Glutamatergic neuron (in vitro differentiated cells): ENCODE data around the gene CALML4. TPM values are rescaled to one million over a fixed set of nuclear protein-coding genes. Genes with fewer than 3 reads are reported as not detected.

Experiments
- DNase-seq: peaks from one replicate; pipeline ENCODE4 v3.0.0; 2022
- H3K27ac Mint-ChIP-seq: one replicate; pipeline ENCODE4 v1.8.0; 2020; ENCODE audit warnings: mild to moderate bottlenecking, mixed read lengths, inconsistent platforms; ENCODE audit not compliant: unreplicated experiment
- H3K27me3 Mint-ChIP-seq: one replicate; pipeline ENCODE4 v1.8.0; 2020; ENCODE audit warnings: mild to moderate bottlenecking, moderate library complexity, mixed read lengths, inconsistent platforms; ENCODE audit not compliant: unreplicated experiment
- H3K36me3 Mint-ChIP-seq: one replicate; pipeline ENCODE4 v1.8.0; 2020; ENCODE audit warnings: mild to moderate bottlenecking, mixed read lengths, inconsistent platforms; ENCODE audit not compliant: unreplicated experiment
- H3K4me1 Mint-ChIP-seq: one replicate; pipeline ENCODE4 v1.8.0; 2020; ENCODE audit warnings: mild to moderate bottlenecking, low read depth, mixed read lengths, inconsistent platforms; ENCODE audit not compliant: unreplicated experiment
- H3K4me3 Mint-ChIP-seq: one replicate; pipeline ENCODE4 v1.8.0; 2020; ENCODE audit warnings: mild to moderate bottlenecking, mixed read lengths, inconsistent platforms; ENCODE audit not compliant: unreplicated experiment
- H3K9me3 Mint-ChIP-seq: one replicate; pipeline ENCODE4 v1.8.0; 2020; ENCODE audit warnings: mild to moderate bottlenecking, moderate library complexity, mixed read lengths, inconsistent platforms; ENCODE audit not compliant: unreplicated experiment
- CTCF ChIP-seq: fragments of 200-600 bp; sonication (generic); IDR thresholded peaks from one replicate; pipeline ENCODE4 v1.5.0; 2021; ENCODE audit not compliant: partially characterized antibody, unreplicated experiment
- total RNA-seq: library from RNA; stranded (reverse); fragmentation: NEBNext Ultra II Directional; extraction: Animal tissue kit (Norgen Biotek cat#: 25700); gene quantifications from one replicate; pipeline ENCODE4 v1.2.1, GENCODE V29; 2021; ENCODE audit not compliant: unreplicated experiment

The CALML4 gene
- total RNA-seq, 1 donor from 2014 or later, result 4.1 TPM

GRCh38 chr15:68210409-68210756 is 5.3 kb upstream of the CALML4 start:
- Mint-ChIP-seq H3K27ac (no peak overlapping the region), H3K27me3 (peaks cover 4% of the 10 kb centered on the region), H3K4me1 (peaks cover 2% of the 10 kb centered on the region), H3K9me3 (no peaks in the 10 kb centered on the region), H3K36me3 (no peaks in the 10 kb centered on the region), H3K4me3 (no peak overlapping the region)
- no peak for TF ChIP-seq CTCF
- DNase-seq, result no peak

- peaks cover 4% of the 10 kb centered on the region for H3K27me3 Mint-ChIP-seq
- no peak for DNase-seq
- no peaks in the 10 kb centered on the region for H3K9me3 Mint-ChIP-seq
- H3K36me3 Mint-ChIP-seq, result no peaks in the 10 kb centered on the region
- no peak overlapping the region for H3K4me3 Mint-ChIP-seq
- H3K4me1 Mint-ChIP-seq, result peaks cover 2% of the 10 kb centered on the region
- no peak for TF ChIP-seq CTCF
- no peak overlapping the region for H3K27ac Mint-ChIP-seq
Measured at GRCh38 chr15:68209735-68210408, 4.7 kb upstream of the CALML4 start.

GRCh38 chr15:68209272-68209671 is 4.1 kb upstream of the CALML4 start:
- DNase-seq, result no peak
- Mint-ChIP-seq H3K9me3 (no peaks in the 10 kb centered on the region), H3K27ac (no peak overlapping the region), H3K4me3 (no peak overlapping the region), H3K4me1 (peaks cover 2% of the 10 kb centered on the region), H3K27me3 (peaks cover 4% of the 10 kb centered on the region), H3K36me3 (no peaks in the 10 kb centered on the region)
- no peak for TF ChIP-seq CTCF

GRCh38 chr15:68208636-68209240 is 3.6 kb upstream of the CALML4 start:
- Mint-ChIP-seq H3K27me3 (peaks cover 4% of the 10 kb centered on the region), H3K9me3 (no peaks in the 10 kb centered on the region), H3K36me3 (no peaks in the 10 kb centered on the region), H3K27ac (no peak overlapping the region), H3K4me1 (peaks cover 2% of the 10 kb centered on the region), H3K4me3 (no peak overlapping the region)
- DNase-seq, result no peak
- no peak for TF ChIP-seq CTCF

- peaks cover 2% of the 10 kb centered on the region for H3K4me1 Mint-ChIP-seq
- no peak overlapping the region for H3K27ac Mint-ChIP-seq
- TF ChIP-seq CTCF, result no peak
- no peak for DNase-seq
- H3K27me3 Mint-ChIP-seq, result peaks cover 4% of the 10 kb centered on the region
- no peaks in the 10 kb centered on the region for H3K36me3 Mint-ChIP-seq
- H3K4me3 Mint-ChIP-seq, result no peak overlapping the region
- H3K9me3 Mint-ChIP-seq, result peaks cover 2% of the 10 kb centered on the region
Measured at GRCh38 chr15:68208136-68208535, 3.0 kb upstream of the CALML4 start.
